ENCODE results near the gene TTBK2. TPM values are rescaled to one million over a fixed set of nuclear protein-coding genes. Genes with fewer than 3 reads are reported as not detected.
"Not testable (repeated sequence)": the region's sequence is repeated elsewhere in the genome, so short reads cannot be mapped to it uniquely, and the experiment has no call there.

Gene TTBK2
- total RNA-seq, 3 donors from 2014 or later (not counting 1 experiment from before 2014, with no cell fraction given) = 17.5 to 25.9 (median 25.7) TPM

DNA sequence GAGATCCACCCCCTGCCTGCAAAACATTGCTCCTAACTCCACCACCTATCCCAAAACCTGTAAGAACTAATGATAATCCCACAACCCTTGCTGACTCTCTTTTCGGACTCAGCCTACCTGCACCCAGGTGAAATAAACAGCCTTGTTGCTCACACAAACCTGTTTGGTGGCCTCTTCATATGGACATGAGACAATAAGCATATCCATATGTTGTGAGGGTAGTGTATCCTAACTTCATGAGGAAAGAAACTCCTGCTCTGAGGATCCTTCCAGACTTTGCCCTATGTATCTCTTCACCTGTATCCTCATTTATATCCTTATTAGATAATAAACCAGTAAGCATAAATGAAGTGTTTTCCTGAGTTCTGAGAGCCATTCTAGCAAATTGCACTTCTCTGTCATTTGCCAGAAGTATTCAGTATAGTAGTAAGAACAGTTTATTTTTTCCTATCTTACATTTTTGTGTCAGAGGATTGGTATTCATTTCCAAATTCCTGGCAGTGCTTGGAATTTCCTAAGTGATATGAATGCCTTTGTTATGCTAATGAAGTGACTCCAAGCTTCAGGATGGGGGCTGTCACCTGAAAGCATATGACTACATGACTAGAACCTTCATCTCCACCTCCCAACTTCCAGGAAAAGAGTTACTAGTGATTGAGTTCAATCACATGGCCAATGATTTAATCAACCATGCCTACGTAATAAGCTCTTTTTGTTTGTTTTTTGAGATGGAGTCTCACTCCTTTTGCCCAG is 30.2 kb downstream of the TTBK2 start:
- DNase-seq (no peak), ATAC-seq (no peak)
- intact Hi-C loops (cut with micrococcal nuclease) = no loop called here
- TF ChIP-seq, protein P1, sequence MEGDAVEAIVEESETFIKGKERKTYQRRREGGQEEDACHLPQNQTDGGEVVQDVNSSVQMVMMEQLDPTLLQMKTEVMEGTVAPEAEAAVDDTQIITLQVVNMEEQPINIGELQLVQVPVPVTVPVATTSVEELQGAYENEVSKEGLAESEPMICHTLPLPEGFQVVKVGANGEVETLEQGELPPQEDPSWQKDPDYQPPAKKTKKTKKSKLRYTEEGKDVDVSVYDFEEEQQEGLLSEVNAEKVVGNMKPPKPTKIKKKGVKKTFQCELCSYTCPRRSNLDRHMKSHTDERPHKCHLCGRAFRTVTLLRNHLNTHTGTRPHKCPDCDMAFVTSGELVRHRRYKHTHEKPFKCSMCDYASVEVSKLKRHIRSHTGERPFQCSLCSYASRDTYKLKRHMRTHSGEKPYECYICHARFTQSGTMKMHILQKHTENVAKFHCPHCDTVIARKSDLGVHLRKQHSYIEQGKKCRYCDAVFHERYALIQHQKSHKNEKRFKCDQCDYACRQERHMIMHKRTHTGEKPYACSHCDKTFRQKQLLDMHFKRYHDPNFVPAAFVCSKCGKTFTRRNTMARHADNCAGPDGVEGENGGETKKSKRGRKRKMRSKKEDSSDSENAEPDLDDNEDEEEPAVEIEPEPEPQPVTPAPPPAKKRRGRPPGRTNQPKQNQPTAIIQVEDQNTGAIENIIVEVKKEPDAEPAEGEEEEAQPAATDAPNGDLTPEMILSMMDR (IDR thresholded peaks at IDR 0.05) = no peak
- no peak overlapping the region for H3K27ac ChIP-seq (ENCODE audit: low read length)
- H3K36me3 ChIP-seq (ENCODE audit: control insufficient read depth, insufficient read depth, low read length) = no peaks in the 10 kb centered on the region
- H3K4me1 ChIP-seq (ENCODE audit: control insufficient read depth, insufficient read depth, low read length) = no peaks in the 10 kb centered on the region
- no peak overlapping the region for H3K4me3 Mint-ChIP-seq
- H3K4me1 Mint-ChIP-seq = peaks cover 6 to 10% of the 10 kb centered on the region in 2 donors
- 96% methylated on average over 2 of the region's 2 CpGs for WGBS (ENCODE audit: insufficient coverage)
- H3K27me3 Mint-ChIP-seq (ENCODE audit: low read depth in 2 of 2) = no peaks in the 10 kb centered on the region
- no peak overlapping the region for H3K4me3 ChIP-seq (ENCODE audit: low read length)
- H3K9me3 Mint-ChIP-seq = peaks cover 0 to 3% of the 10 kb centered on the region in 2 donors
- no peaks in the 10 kb centered on the region for H3K36me3 Mint-ChIP-seq
- no peak overlapping the region for H3K27ac Mint-ChIP-seq
- no peaks in the 10 kb centered on the region for H3K9me3 ChIP-seq (ENCODE audit: control insufficient read depth, insufficient read depth, low read length)
- no peaks in the 10 kb centered on the region for H3K27me3 ChIP-seq (ENCODE audit: control insufficient read depth, insufficient read depth, low read length)

- peaks cover 12 to 16% of the 10 kb centered on the region in 2 donors for H3K4me1 Mint-ChIP-seq
- H3K4me3 ChIP-seq (ENCODE audit: low read length); intact Hi-C loops (cut with micrococcal nuclease); H3K36me3 ChIP-seq (ENCODE audit: control insufficient read depth, insufficient read depth, low read length); H3K27me3 Mint-ChIP-seq (ENCODE audit: low read depth in 2 of 2); H3K27ac ChIP-seq (ENCODE audit: low read length); H3K27me3 ChIP-seq (ENCODE audit: control insufficient read depth, insufficient read depth, low read length); H3K9me3 ChIP-seq (ENCODE audit: control insufficient read depth, insufficient read depth, low read length); H3K4me1 ChIP-seq (ENCODE audit: control insufficient read depth, insufficient read depth, low read length); H3K4me3 Mint-ChIP-seq; DNase-seq; H3K27ac Mint-ChIP-seq; H3K36me3 Mint-ChIP-seq; ATAC-seq; H3K9me3 Mint-ChIP-seq: not testable (repeated sequence)
- WGBS (ENCODE audit: insufficient coverage) = 99% methylated on average over 3 of the region's 3 CpGs
Observed at GRCh38 chr15:42887384-42887783, 33.2 kb downstream of the TTBK2 start.

GRCh38 chr15:42880121-42880520 is 40.5 kb downstream of the TTBK2 start:
- Mint-ChIP-seq H3K4me3 (no peak overlapping the region), H3K9me3 (peaks cover 0 to 3% of the 10 kb centered on the region in 2 donors), H3K4me1 (peaks cover 3 to 4% of the 10 kb centered on the region in 2 donors), H3K27me3 (ENCODE audit: low read depth in 2 of 2) (no peaks in the 10 kb centered on the region), H3K27ac (no peak overlapping the region), H3K36me3 (no peaks in the 10 kb centered on the region)
- Histone ChIP-seq H3K4me1 (ENCODE audit: control insufficient read depth, insufficient read depth, low read length) (no peaks in the 10 kb centered on the region), H3K4me3 (ENCODE audit: low read length) (no peak overlapping the region), H3K36me3 (ENCODE audit: control insufficient read depth, insufficient read depth, low read length) (no peaks in the 10 kb centered on the region), H3K27ac (ENCODE audit: low read length) (no peak overlapping the region), H3K9me3 (ENCODE audit: control insufficient read depth, insufficient read depth, low read length) (no peaks in the 10 kb centered on the region), H3K27me3 (ENCODE audit: control insufficient read depth, insufficient read depth, low read length) (no peaks in the 10 kb centered on the region)
- 95% methylated on average over 1 of the region's 1 CpG for WGBS (ENCODE audit: insufficient coverage)
- TF ChIP-seq, protein P1 (IDR thresholded peaks at IDR 0.05) = no peak
- DNase-seq (no peak), ATAC-seq (no peak)
- intact Hi-C loops (cut with micrococcal nuclease) = no loop called here

GRCh38 chr15:42879443-42879842 is 41.1 kb downstream of the TTBK2 start:
- Histone ChIP-seq H3K36me3 (ENCODE audit: control insufficient read depth, insufficient read depth, low read length) (no peaks in the 10 kb centered on the region), H3K4me1 (ENCODE audit: control insufficient read depth, insufficient read depth, low read length) (no peaks in the 10 kb centered on the region), H3K4me3 (ENCODE audit: low read length) (no peak overlapping the region), H3K9me3 (ENCODE audit: control insufficient read depth, insufficient read depth, low read length) (no peaks in the 10 kb centered on the region), H3K27ac (ENCODE audit: low read length) (no peak overlapping the region), H3K27me3 (ENCODE audit: control insufficient read depth, insufficient read depth, low read length) (no peaks in the 10 kb centered on the region)
- DNase-seq = no peak
- WGBS (ENCODE audit: insufficient coverage) = 94% methylated on average over 4 of the region's 4 CpGs
- H3K9me3 Mint-ChIP-seq = peaks cover 0 to 3% of the 10 kb centered on the region in 2 donors
- no peak for ATAC-seq
- H3K27me3 Mint-ChIP-seq (ENCODE audit: low read depth in 2 of 2) = no peaks in the 10 kb centered on the region
- no peaks in the 10 kb centered on the region for H3K4me1 Mint-ChIP-seq
- no peak overlapping the region for H3K4me3 Mint-ChIP-seq
- intact Hi-C loops (cut with micrococcal nuclease) = no loop called here
- TF ChIP-seq, protein P1 (IDR thresholded peaks at IDR 0.05) = no peak
- peak overlapping the region in 1 of 2 donors; percentile 21 for H3K27ac Mint-ChIP-seq
- H3K36me3 Mint-ChIP-seq = no peaks in the 10 kb centered on the region

All from natural killer cell (primary cell).